Stimulated activated naive CD4-positive, alpha-beta T cell (primary cell): ENCODE data around the gene ACSS1.
A peak's percentile ranks its signal among the peaks of the same experiment; 100 is the strongest.

Experiments used
- DNase-seq, 6 experiments: peaks; one replicate each; lab custom pipeline; 2025; lab: John Stamatoyannopoulos, UW

ACSS1 gene

GRCh38 chr20:25058051-25058846 is at the start of gene ACSS1:
TSS of gene ACSS1 (minus strand) at chr20:25058139. CDS start at chr20:25058102, 37 bp downstream.
- DNase-seq = peak; percentile 65 to 91 (median 73)

- no peak for DNase-seq
These were observed 45.6 kb upstream of the ACSS1 start for GRCh38 chr20:25103526-25103925.

- DNase-seq = no peak
These were observed 43.0 kb upstream of the ACSS1 start for GRCh38 chr20:25100914-25101313.

- DNase-seq = no peak
These were observed 41.7 kb upstream of the ACSS1 start for GRCh38 chr20:25099601-25100140.

- no peak for DNase-seq
These were observed 39.6 kb upstream of the ACSS1 start for GRCh38 chr20:25097498-25097897.

GRCh38 chr20:25090492-25091429 is 32.8 kb upstream of the ACSS1 start:
- peak; percentile 36 to 84 (median 72) for DNase-seq

- no peak for DNase-seq
These were observed 31.7 kb upstream of the ACSS1 start for GRCh38 chr20:25089662-25090061.

GRCh38 chr20:25089096-25089495 is 31.2 kb upstream of the ACSS1 start:
- DNase-seq = no peak

GRCh38 chr20:25088267-25088666 is 30.3 kb upstream of the ACSS1 start:
- DNase-seq = no peak

GRCh38 chr20:25087186-25087929 is 29.4 kb upstream of the ACSS1 start:
- no peak for DNase-seq

- DNase-seq = no peak
These were observed 28.0 kb upstream of the ACSS1 start for GRCh38 chr20:25085756-25086495.

- peak in 2 of 6 experiments; percentile 28 to 30 for DNase-seq
These were observed 26.8 kb upstream of the ACSS1 start for GRCh38 chr20:25084626-25085187.

- DNase-seq = peak in 2 of 6 experiments; percentile 28 to 30
These were observed 26.1 kb upstream of the ACSS1 start for GRCh38 chr20:25083773-25084625.

GRCh38 chr20:25083141-25083772 is 25.3 kb upstream of the ACSS1 start:
- DNase-seq = no peak

- DNase-seq = no peak
These were observed 24.5 kb upstream of the ACSS1 start for GRCh38 chr20:25082498-25082873.

- no peak for DNase-seq
These were observed 24.0 kb upstream of the ACSS1 start, which contains the start of gene VSX1 for GRCh38 chr20:25081730-25082497. TSS of gene VSX1 (minus strand) at chr20:25082141. CDS start at chr20:25082096, 45 bp downstream.

GRCh38 chr20:25081065-25081729 is 23.3 kb upstream of the ACSS1 start:
- DNase-seq = peak in 5 of 6 experiments; percentile 5 to 59 (median 30)

- DNase-seq = no peak
These were observed 21.2 kb upstream of the ACSS1 start for GRCh38 chr20:25079171-25079570.
